ENCODE results near the gene BCAS3. TPM values are rescaled to one million over a fixed set of nuclear protein-coding genes. Genes with fewer than 3 reads are reported as not detected.

Gene BCAS3
- total RNA-seq, 1 donor from 2014 or later = 75.9 TPM

DNA sequence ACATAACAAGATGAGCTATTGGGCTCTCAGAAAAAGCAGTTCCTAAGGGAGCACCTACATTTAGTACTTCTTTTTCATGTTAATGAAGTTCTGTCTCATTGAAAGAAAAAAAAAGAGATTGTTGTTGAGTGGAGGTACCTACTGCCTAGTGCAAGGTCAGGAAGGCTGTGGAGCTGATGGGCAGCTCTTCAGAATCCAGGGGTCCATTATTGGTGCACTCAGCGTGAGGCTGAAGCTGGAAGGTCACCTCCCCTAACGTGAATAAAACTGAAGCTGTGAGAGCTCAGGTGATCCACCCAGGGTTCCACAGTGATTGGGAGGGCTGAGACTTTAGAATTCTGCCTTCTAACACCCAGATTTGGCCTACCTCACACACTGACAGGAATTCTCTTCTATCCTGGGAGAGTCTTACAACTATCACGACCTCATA lies 568.1 kb downstream of the BCAS3 start:
- intact Hi-C loops (cut with DNase I) = no loop called here
- Histone ChIP-seq H3K4me3 (no peak overlapping the region), H3K4me1 (peaks cover 0 to 22% of the 10 kb centered on the region in 2 donors), H3K27ac (no peak overlapping the region), H3K9me3 (no peaks in the 10 kb centered on the region), H3K36me3 (no peaks in the 10 kb centered on the region), H3K27me3 (no peaks in the 10 kb centered on the region)
- no peak for DNase-seq (ENCODE audit: low spot score in 2 of 2)
- TF ChIP-seq CTCF (IDR thresholded peaks at IDR 0.05) = no peak

DNA sequence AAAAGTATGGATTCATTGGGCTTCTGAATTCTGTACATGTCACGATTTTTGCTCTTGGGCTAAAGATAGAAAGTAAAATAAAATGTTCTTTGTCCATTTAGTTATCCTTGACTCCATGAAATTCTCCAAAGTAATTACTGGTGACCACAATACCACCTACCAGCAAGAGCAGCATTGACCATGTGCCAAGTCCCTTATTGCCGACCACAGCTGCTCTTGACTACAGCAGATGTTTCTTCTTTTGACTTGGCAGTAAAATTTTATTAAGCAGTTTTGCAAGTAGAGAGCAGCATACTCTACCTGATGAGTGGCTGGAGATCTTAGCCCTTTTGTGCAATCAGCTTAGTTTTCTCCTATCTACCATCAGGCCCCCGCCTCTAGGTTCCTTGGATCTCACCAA lies 569.8 kb downstream of the BCAS3 start:
- peak overlapping the region; percentile 55 to 73 for H3K27ac ChIP-seq
- H3K4me3 ChIP-seq = no peak overlapping the region
- TF ChIP-seq CTCF (IDR thresholded peaks at IDR 0.05) = no peak
- no peaks in the 10 kb centered on the region for H3K36me3 ChIP-seq
- H3K9me3 ChIP-seq = no peaks in the 10 kb centered on the region
- H3K4me1 ChIP-seq = peaks cover 0 to 36% of the 10 kb centered on the region in 2 donors
- intact Hi-C loops (cut with DNase I) = no loop called here
- no peak for DNase-seq (ENCODE audit: low spot score in 2 of 2)
- no peaks in the 10 kb centered on the region for H3K27me3 ChIP-seq

- intact Hi-C loops (cut with DNase I) = no loop called here
- H3K27ac ChIP-seq = peak overlapping the region; percentile 55 to 73
- no peak overlapping the region for H3K4me3 ChIP-seq
- DNase-seq (ENCODE audit: low spot score in 2 of 2) = no peak
- TF ChIP-seq CTCF (IDR thresholded peaks at IDR 0.05) = no peak
- H3K9me3 ChIP-seq = no peaks in the 10 kb centered on the region
- H3K4me1 ChIP-seq = peaks cover 6 to 46% of the 10 kb centered on the region in 2 donors
- no peaks in the 10 kb centered on the region for H3K36me3 ChIP-seq
- no peaks in the 10 kb centered on the region for H3K27me3 ChIP-seq
Observed at GRCh38 chr17:61248399-61248798, 570.7 kb downstream of the BCAS3 start.

GRCh38 chr17:61249649-61250299 lies 572.1 kb downstream of the BCAS3 start:
- Histone ChIP-seq H3K27me3 (no peaks in the 10 kb centered on the region), H3K4me3 (no peak overlapping the region), H3K36me3 (no peaks in the 10 kb centered on the region), H3K27ac (peak overlapping the region; percentile 73 to 91), H3K9me3 (no peaks in the 10 kb centered on the region), H3K4me1 (peaks cover 6 to 55% of the 10 kb centered on the region in 2 donors)
- DNase-seq (ENCODE audit: low spot score in 2 of 2) = no peak
- TF ChIP-seq CTCF (IDR thresholded peaks at IDR 0.05) = no peak
- intact Hi-C loops (cut with DNase I) = loop anchor here (5.0 kb wide), 1 partner anchor 818 kb away; the partner anchor contains the start of gene MED13

DNA sequence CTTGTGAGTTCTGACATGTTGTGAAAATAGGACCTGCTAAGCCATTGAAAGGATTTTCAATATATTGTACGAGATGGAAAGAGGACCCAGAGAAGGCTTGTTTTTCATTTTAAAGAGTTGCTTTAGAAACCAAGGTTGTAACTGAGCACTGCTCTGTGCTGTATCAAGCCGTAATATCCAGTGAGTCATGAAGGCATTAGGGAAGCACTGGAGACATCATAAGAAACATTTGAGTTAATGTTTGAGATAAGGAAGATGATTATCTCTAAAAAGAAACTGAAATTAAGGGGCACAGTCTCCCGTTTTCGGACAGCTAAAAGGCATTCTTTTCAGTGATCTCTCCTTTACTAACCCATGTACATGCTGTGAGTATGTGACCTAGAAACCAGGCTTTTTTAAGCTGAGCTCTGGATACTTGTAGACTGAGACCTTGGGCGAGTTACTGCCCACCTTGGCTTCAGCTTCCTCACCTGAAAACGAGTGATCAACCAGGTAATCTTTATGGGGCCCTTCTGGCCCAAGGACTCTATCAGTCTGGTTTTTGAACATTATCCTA lies 572.8 kb downstream of the BCAS3 start:
- Histone ChIP-seq H3K36me3 (no peaks in the 10 kb centered on the region), H3K4me3 (no peak overlapping the region), H3K4me1 (peaks cover 6 to 55% of the 10 kb centered on the region in 2 donors), H3K27me3 (no peaks in the 10 kb centered on the region), H3K9me3 (no peaks in the 10 kb centered on the region), H3K27ac (peak overlapping the region; percentile 73 to 91)
- no peak for DNase-seq (ENCODE audit: low spot score in 2 of 2)
- TF ChIP-seq CTCF (IDR thresholded peaks at IDR 0.05) = no peak
- intact Hi-C loops (cut with DNase I) = loop anchor here (5.0 kb wide), 1 partner anchor 817 kb away; the partner anchor contains the start of gene MED13
